ENCODE results near the gene SH3BP1. TPM values are rescaled to one million over a fixed set of nuclear protein-coding genes. Genes with fewer than 3 reads are reported as not detected.

The SH3BP1 gene
- total RNA-seq, 4 donors from 2014 or later: 4.3 to 21.2 (median 7.8) TPM

- no peak for TF ChIP-seq CTCF (IDR thresholded peaks at IDR 0.05; ENCODE audit: low read depth)
These were observed 25.0 kb downstream of the SH3BP1 start for GRCh38 chr22:37664249-37665101.

- TF ChIP-seq CTCF (IDR thresholded peaks at IDR 0.05; ENCODE audit: low read depth): no peak
These were observed 26.0 kb downstream of the SH3BP1 start for GRCh38 chr22:37665487-37665886.

GRCh38 chr22:37669586-37669985, 30.1 kb downstream of the SH3BP1 start:
- TF ChIP-seq CTCF (IDR thresholded peaks at IDR 0.05; ENCODE audit: low read depth): no peak

- no peak for TF ChIP-seq CTCF (IDR thresholded peaks at IDR 0.05; ENCODE audit: low read depth)
These were observed 32.9 kb downstream of the SH3BP1 start for GRCh38 chr22:37672206-37672919.

GRCh38 chr22:37672920-37673455, 33.5 kb downstream of the SH3BP1 start:
- no peak for TF ChIP-seq CTCF (IDR thresholded peaks at IDR 0.05; ENCODE audit: low read depth)

GRCh38 chr22:37674248-37674647, 34.8 kb downstream of the SH3BP1 start:
- no peak for TF ChIP-seq CTCF (IDR thresholded peaks at IDR 0.05; ENCODE audit: low read depth)
